Adrenal gland (tissue), 12 donors: Measurements from ENCODE around the gene TSPAN7. TPM values are rescaled to one million over a fixed set of nuclear protein-coding genes. Genes with fewer than 3 reads are reported as not detected.
A peak's percentile ranks its signal among the peaks of the same experiment; 100 is the strongest.

ENCODE experiments used
- DNase-seq, 7 donors: peaks; one replicate each; pipeline ENCODE4 v3.0.0-alpha.2; 2019 to 2020
- H3K27ac ChIP-seq, 5 donors: fragments of 200-600 bp; sonication (generic) in 4 of 5; 1 replicate in 3 of 5; 2 replicates in 2 of 5; pipeline versions ENCODE4 v1.5.1 to v1.8.0; 2016 to 2020; ENCODE audit warnings: mild to moderate bottlenecking in 1 of 5
- H3K27me3 ChIP-seq: fragments of 200-600 bp; 2 replicates; pipeline ENCODE4 v1.8.0; 2021
- H3K36me3 ChIP-seq, 2 donors: fragments of 200-600 bp; replicated peaks in 1 of 2; 1 replicate in 1 of 2; 2 replicates in 1 of 2; pipeline versions ENCODE4 v1.5.1 to v1.8.0; 2018 to 2022
- H3K4me1 ChIP-seq, 2 donors: fragments of 200-600 bp; replicated peaks in 1 of 2; 1 replicate in 1 of 2; 2 replicates in 1 of 2; pipeline versions ENCODE4 v1.5.1 to v1.8.0; 2018 to 2021
- H3K4me3 ChIP-seq, 4 donors: fragments of 200-600 bp; sonication (generic) in 3 of 4; one replicate each; pipeline ENCODE4 v1.5.1; 2016 to 2018
- H3K9me3 ChIP-seq, 3 donors: fragments of 200-600 bp; sonication (generic) in 1 of 3; replicated peaks in 1 of 3; 1 replicate in 2 of 3; 2 replicates in 1 of 3; pipeline versions ENCODE4 v1.5.1 to v1.8.0; 2016 to 2021
- CTCF ChIP-seq, 6 experiments: fragments of 450-650 bp in 4 of 6; fragments of 200-600 bp in 2 of 6; sonication (generic) in 1 of 6; IDR thresholded peaks; 1 replicate in 5 of 6; 2 replicates in 1 of 6; pipeline versions ENCODE4 v1.5.1 to v1.8.0; 2016 to 2021; ENCODE audit warnings: antibody characterized with exemption in 6 of 6, mild to moderate bottlenecking in 2 of 6, moderate library complexity in 1 of 6
- POLR2A ChIP-seq, 2 donors: fragments of 450-650 bp; IDR thresholded peaks; one replicate each; pipeline ENCODE4 v1.6.1; 2017; ENCODE audit warnings: antibody characterized with exemption in 2 of 2, mild to moderate bottlenecking in 2 of 2, moderate library complexity in 1 of 2
- WGBS, 4 donors: extraction: QIAGEN DNeasy Blood & Tissue Kit in 2 of 4; methylation state at CpG; one replicate each; pipeline versions ENCODE4 v1.1.5 to v1.1.7; 2013 to 2017; 5-methylcytosine and 5-hydroxymethylcytosine counted together
- intact Hi-C, 2 donors: fragments of 100-400 bp; cut with DNase I; formaldehyde crosslinking; loops; one replicate each; pipeline versions ENCODE4 v1.14.1 to v1.15.0; 2022 to 2023
- polyA plus RNA-seq, 3 donors: library from polyadenylated mRNA; stranded (reverse); fragments of 200-250 nt in 2 of 3; fragments of 350-450 nt in 1 of 3; fragmentation: Illumina TruSeq in 1 of 3; extraction: RNeasy Lipid Tissue Mini Kit (QIAGEN cat#74804) in 1 of 3; gene quantifications; one replicate each; pipeline ENCODE4 v1.2.3, GENCODE V29; 2013 to 2014
- total RNA-seq, 9 donors: library from RNA; depleted of rRNA in 4 of 9; stranded (reverse); fragments of >200 nt in 4 of 9; fragments of 120-200 nt in 1 of 9; fragmentation: NEBNext Ultra II Directional in 1 of 9; extraction: Animal tissue kit (Norgen Biotek cat#: 25700) in 1 of 9; gene quantifications; one replicate each; pipeline versions ENCODE4 v1.1.0 to v1.2.4, GENCODE V29; 2013 to 2023
- donor health status: healthy with polysubstance abuse.
- donor health status: Bipolar disorder and iron deficiency.
- donor health status: DM: yes; HTN: yes; CAD: no.
- donor health status: DM: no; HTN: no; CAD: no.
- donor health status: DM: no; HTN: no; CAD: no.
- donor health status: DM: yes; HTN: yes; CAD: no.

The TSPAN7 gene
- total and polyA plus RNA-seq, 12 donors = 47.8 to 167 (median 87.1) TPM

GRCh38 chrX:38627683-38628082 is 66.3 kb downstream of the TSPAN7 start:
- H3K36me3 ChIP-seq = no peaks in the 10 kb centered on the region
- H3K4me3 ChIP-seq = no peak overlapping the region
- intact Hi-C loops = no loop called here
- no peak for DNase-seq
- H3K9me3 ChIP-seq = no peaks in the 10 kb centered on the region
- no peak overlapping the region for H3K27ac ChIP-seq
- H3K27me3 ChIP-seq = no peaks in the 10 kb centered on the region
- TF ChIP-seq CTCF (IDR thresholded peaks at IDR 0.05) = peak; percentile 7 to 49 (median 40)
- no peak for TF ChIP-seq POLR2A (IDR thresholded peaks at IDR 0.05)
- no peaks in the 10 kb centered on the region for H3K4me1 ChIP-seq

- Histone ChIP-seq H3K9me3 (no peaks in the 10 kb centered on the region), H3K27me3 (no peaks in the 10 kb centered on the region), H3K27ac (no peak overlapping the region), H3K36me3 (no peaks in the 10 kb centered on the region), H3K4me3 (no peak overlapping the region), H3K4me1 (no peaks in the 10 kb centered on the region)
- TF ChIP-seq CTCF (IDR thresholded peaks at IDR 0.05) (no peak), POLR2A (IDR thresholded peaks at IDR 0.05) (no peak)
- intact Hi-C loops = no loop called here
- DNase-seq = no peak
Observed at GRCh38 chrX:38628587-38628986, 67.2 kb downstream of the TSPAN7 start.

DNA sequence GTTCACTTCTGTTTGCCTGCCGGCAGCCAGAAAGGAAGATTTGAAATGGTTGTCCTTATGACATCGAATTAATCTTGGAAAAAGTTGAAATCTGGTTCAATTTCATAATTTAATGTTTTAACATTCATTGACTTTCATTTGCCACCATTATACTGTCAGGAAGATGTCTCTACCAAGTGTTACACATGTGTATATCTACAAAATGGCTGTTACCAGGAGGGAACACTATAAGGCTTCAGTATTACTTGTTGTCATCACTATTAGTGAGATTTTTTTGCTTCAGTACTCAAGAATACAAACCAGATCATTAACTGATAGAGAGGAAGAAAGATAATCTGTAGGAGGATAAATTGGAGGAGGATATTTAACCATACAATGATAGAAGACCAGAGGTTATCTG is 71.2 kb downstream of the TSPAN7 start:
- intact Hi-C loops = no loop called here
- Histone ChIP-seq H3K4me3 (no peak overlapping the region), H3K27me3 (no peaks in the 10 kb centered on the region), H3K27ac (peak overlapping the region in 1 of 5 donors; percentile 25), H3K4me1 (no peaks in the 10 kb centered on the region), H3K9me3 (no peaks in the 10 kb centered on the region), H3K36me3 (no peaks in the 10 kb centered on the region)
- no peak for DNase-seq
- TF ChIP-seq CTCF (IDR thresholded peaks at IDR 0.05) (no peak), POLR2A (IDR thresholded peaks at IDR 0.05) (no peak)
- 29 to 64% (median 40%) methylated on average over 2 of the region's 2 CpGs for WGBS, 4 donors

DNA sequence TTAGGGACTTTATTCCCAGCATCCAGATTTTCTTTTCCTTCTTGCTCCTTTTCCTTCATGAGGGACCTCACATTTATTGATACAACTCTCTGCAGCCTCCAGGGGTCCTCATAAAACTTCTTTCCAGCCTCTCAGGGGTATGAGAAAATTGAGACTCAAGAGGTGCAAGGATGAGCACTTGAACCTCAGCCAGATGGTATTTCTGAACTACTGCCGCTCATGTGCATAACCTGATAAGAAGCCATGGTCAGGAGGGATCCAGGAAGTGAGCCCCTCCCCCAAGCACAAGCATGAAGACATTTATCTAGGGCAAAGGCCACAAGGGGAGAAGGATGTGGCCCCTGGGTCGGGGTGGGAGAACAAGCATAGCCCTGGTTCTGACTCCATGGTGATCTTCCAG is 73.3 kb downstream of the TSPAN7 start:
- WGBS, 4 donors = 33 to 78% (median 41%) methylated on average over 1 to 2 of the region's 2 CpGs

More for the DNA sequence above, 73.3 kb downstream of the TSPAN7 start:
- TF ChIP-seq POLR2A (IDR thresholded peaks at IDR 0.05) (no peak), CTCF (IDR thresholded peaks at IDR 0.05) (no peak)
- intact Hi-C loops = no loop called here
- Histone ChIP-seq H3K27me3 (no peaks in the 10 kb centered on the region), H3K27ac (no peak overlapping the region), H3K4me1 (no peaks in the 10 kb centered on the region), H3K4me3 (no peak overlapping the region), H3K9me3 (no peaks in the 10 kb centered on the region), H3K36me3 (no peaks in the 10 kb centered on the region)
- DNase-seq = no peak
